ENCODE data around the gene ERLIN1.

GRCh38 chr10:100122780-100123179 lies 63.0 kb downstream of the ERLIN1 start:
- TF ChIP-seq EZH2 (IDR thresholded peaks at IDR 0.05; ENCODE audit: borderline replicate concordance, low read depth, low read length, poor library complexity, severe bottlenecking) (no peak), CTCF (conservative IDR thresholded peaks at IDR 0.05; ENCODE audit: low read depth, low read length) (no peak)
